OCI-M1 (cell line): ENCODE data around the gene FTCD.
"Not testable (repeated sequence)": the region's sequence is repeated elsewhere in the genome, so short reads cannot be mapped to it uniquely, and the experiment has no call there.

Experiments used
- DNase-seq: peaks from one replicate; lab custom pipeline; 2025; lab: John Stamatoyannopoulos, UW

The FTCD gene

DNA sequence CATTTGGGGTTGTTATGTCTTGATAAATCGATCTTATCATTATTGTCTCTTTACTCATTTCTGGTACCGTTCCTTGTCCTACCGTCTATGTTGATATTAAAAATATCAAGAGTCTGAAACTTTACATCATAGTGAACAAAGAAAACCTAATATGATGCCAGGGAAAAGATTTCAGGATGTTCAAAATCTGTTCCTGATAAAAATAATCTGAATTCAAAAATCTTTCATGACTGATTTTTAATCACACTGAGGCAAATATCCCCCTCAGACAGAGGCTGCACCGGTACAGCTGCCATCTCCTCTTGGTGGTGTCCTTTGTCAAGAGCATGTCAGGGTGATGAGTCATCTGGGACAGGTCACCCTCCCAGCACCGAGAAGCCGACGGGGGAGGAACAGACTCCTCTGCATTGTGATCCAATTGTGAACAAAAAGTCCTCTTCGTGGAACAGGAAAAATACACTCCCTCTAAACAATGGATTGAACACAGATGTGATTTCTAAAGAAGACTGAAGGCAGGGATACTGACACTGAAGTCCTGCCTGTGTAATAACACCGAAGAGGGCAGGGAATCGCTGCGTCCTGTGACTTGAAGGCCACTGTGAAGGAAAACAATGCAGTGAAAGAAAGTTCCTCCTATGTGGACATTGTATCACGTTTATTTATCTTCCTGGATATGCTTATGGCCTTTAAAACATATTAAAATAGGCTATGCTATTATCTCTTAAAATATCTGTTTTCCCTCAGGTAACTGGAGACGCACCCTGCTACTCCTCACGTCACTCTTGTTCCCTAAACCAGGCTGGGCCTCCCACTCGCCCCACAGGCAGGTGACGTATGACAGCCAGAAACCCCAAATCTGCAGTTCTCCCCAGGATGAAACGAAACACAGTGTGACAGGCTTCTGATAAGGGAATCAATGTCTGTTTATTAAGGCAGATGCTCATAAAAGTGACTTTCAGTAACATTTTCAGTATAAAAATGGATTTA, 33.1 kb upstream of the FTCD start:
- peak; percentile 57 for DNase-seq

- no peak for DNase-seq
These were observed 32.4 kb upstream of the FTCD start for GRCh38 chr21:46187814-46188213.

- no peak for DNase-seq
These were observed 31.9 kb upstream of the FTCD start for GRCh38 chr21:46187261-46187660.

- peak; percentile 40 for DNase-seq
These were observed 30.3 kb upstream of the FTCD start for GRCh38 chr21:46185716-46186115.

DNA sequence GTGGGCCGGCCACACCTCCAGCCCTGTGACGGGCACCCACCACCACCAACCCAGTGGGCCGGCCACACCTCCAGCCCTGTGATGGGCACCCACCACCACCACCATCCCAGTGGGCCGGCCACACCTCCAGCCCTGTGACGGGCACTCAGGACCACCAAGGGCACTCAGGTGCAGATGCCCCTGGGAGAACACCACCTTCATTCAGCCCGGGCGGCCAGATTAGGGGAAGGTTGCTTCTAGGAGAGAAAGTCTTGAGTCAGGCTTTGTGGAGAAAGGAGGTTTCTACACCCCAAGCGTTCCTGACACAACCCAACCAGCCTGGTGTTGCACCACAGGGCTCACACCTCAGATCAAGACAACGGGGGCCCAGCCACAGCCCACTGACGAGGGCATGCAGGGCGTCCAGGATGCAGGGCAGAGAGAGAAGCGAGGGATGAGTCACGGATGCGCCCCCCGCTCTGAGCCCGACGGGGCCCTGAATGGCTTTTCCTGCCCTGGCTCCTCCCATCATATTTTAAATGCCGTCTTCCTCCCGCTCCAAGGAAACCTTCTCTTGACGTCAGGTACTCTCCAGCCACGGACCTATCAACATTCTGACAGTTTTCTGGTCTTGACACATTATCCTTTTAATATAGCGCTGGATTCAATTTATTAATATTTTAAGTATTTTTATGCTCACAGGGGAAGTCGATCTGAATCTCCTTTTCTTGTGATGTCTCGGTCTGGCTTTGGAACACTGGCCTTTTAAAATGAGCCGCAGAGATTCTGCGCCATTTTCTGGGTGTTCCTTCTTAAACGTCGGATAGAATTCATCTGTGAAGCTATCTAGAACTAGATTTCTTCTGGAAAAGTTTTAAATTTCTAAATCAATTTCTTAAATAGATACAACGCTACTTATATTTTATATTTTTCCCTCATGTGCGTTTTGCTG, 29.5 kb upstream of the FTCD start:
- peak; percentile 76 for DNase-seq

DNA sequence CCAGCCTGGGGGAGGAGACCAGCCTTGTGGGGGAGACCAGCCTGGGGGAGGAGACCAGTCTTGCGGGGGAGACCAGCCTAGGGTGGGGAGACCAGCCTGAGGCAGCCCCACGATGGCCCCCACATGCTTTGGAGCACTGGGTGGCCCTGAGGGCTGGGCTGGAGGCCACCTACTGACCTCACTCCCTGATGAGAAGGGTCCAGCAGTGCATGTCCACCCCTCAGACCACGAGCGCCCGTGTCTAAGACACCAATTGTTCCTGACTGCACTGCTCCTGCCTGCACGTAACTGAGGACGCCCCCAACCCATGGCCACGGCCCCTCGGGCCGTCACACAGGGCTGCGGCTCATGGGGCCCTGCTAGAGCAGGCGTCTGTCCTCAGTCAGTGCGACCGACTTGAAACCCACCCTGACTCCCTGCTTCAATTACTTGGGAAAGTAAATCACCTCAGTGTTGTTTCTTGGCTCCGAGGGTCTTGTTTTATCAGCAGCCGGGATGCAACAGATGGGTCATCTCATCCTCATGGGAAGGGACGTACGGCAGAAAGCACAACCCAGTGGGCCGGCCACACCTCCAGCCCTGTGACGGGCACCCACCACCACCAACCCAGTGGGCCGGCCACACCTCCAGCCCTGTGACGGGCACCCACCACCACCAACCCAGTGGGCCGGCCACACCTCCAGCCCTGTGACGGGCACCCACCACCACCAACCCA, 28.7 kb upstream of the FTCD start, which contains the start of gene SPATC1L:
Gene SPATC1L (minus strand): TSS at position 550 of the 715 bp plus-strand sequence. CDS start 1,643 bp downstream, outside the sequence.
- DNase-seq, result peak; percentile 43

GRCh38 chr21:46183337-46183909, 28.0 kb upstream of the FTCD start:
- not testable (repeated sequence) for DNase-seq

DNA sequence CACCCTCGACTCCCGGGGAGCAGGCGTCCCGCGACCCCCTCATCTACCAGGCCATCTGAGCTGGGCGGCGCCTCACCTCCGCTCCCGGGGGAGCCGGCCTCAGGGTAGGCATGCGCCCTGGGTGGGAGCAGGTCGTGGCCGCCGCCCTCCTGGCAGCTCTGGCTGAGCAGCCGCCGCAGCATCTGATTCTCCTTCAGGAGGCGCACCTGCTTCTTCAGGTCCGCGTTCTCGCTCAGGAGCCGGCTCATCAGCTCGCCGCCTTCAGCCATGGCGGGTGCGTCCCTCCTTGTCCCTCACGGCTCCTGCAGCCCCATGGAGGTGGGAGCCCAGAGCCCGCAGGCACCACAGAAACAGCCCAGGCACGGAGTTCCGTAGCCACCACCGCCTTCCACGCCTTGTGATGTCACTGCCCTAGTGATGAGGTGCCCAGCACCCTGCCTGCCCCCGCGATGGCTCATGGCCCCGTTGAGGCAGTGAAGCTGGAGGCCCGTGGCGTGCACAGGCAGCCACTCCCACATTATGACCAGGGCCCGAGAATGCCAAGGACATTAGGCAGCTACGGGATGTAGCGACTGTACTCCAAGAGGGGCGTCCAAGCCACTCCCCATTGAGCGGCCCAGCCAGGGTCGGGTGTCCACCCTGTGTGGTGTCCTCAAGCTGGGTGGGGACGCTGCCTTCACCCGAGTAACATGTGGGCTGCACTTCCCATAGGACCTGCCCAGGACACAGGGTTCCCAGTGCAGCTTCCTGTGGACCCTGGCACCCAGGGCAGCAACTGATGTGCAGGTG, 27.4 kb upstream of the FTCD start:
- DNase-seq, result no peak

GRCh38 chr21:46181953-46182547, 26.7 kb upstream of the FTCD start:
- no peak for DNase-seq

GRCh38 chr21:46181436-46181835, 26.1 kb upstream of the FTCD start:
- DNase-seq, result no peak

DNA sequence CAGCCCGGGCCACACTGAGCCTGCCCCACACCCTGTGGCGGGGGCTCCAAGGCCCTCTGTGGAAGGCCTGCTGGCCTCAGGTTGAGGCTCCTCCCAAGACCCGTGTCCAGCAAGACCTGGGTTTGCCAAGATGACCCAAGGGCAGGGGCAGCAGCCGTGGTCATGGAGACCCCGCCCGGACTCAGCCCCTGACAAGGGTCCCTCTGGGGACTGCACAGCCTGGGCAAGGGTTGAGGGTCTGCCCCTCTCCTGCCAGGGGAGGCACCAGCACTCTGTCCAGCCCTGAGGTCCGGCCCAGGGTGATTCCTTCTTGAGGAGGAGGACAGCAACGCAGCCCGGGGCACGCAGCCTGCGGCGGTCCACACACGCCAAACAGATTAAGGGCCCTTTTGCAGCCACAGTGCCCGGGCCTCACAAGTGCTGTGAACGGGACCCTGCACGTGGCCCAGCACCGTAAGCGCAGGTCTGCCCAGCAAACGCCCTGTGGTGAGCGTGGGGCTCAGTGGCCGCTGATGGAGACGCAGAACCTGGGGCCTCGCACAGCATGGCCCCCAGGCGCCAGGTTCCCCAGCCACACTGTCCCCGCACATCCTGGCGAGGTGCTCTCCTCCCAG, 25.5 kb upstream of the FTCD start:
- no peak for DNase-seq

DNA sequence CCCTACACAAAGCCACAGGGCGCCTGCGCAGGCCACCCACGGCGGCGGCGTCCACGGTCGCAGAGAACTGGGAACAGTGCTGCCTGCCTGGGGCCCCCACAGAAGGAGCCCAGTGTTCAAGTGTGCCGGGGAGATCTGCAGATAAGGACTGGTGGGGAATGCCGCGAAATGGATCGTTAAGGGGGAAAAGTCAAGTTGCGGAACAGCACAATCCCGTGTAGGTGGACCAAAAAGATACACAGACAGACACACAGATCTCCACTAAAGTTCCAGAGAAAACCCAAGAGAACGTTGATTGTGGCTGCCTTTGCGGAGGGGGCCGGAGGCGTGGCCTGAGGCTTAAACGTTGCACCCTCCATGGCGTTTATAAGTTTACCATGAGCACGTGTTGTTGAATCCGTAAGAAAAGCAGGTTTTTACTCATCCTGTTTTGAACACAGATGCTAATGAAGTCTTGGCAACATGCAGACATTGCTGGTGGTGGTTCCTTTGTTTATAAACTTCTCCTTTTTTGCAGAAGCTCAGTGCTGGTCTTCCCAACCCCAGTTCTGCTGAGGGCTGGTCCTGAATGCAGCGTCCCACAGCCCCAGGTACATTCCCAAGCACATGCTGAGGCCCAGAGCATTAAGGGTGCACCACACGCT, 24.8 kb upstream of the FTCD start:
- no peak for DNase-seq

GRCh38 chr21:46179708-46180078, 24.3 kb upstream of the FTCD start:
- DNase-seq, result no peak

DNA sequence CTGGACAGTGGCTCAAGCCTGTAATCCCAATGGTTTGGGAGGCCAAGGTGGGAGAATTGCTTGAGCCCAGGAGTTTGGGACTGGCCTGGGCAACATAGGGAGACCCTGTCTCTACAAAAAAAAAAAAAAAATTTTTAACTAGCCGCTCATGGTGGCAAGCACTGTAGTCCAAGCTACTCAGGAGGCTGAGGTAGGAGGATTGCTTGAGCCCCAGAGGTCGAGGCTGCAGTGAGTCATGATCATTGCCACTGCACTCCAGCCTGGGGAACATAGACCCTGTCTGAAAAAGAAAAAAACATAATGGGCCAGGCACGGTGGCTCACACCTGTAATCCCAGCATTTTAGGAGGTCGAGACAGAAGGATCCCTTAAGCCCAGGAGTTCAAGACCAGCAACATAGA, 23.6 kb upstream of the FTCD start:
- DNase-seq, result no peak

DNA sequence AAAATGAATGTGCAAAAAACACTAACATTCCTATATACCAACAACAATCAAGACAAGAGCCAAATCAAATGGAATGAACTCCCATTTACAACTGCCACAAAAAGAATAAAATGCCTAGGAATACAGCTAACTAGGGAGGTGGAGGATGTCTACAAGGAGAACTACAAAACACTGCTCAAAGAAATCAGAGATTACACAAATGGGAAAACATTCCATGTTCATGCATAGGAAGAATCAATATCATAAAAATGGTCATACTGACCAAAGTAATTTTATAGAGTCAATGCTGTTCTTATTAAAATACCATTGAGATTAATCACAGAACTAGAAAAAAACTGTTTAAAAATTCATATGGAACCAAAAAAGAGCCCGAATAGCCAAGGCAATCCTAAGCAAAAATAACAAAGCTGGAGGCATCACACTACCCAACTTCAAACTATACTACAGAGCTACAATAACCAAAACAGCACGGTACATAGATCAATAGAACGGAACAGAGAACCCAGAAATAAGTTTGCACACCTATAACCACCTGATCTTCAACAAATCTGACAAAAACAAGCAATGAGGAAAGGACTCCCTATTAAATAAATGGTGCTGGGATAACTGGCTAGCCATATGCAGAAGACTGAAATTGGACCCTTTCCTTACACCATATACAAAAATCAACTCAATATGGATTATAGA, 21.2 kb upstream of the FTCD start:
- not testable (repeated sequence) for DNase-seq

GRCh38 chr21:46173573-46173972, 18.2 kb upstream of the FTCD start:
- DNase-seq, result no peak

GRCh38 chr21:46172863-46173528, 17.6 kb upstream of the FTCD start:
- no peak for DNase-seq
